IMR-90 (cell line): ENCODE results near the gene CREB5. TPM values are rescaled to one million over a fixed set of nuclear protein-coding genes. Genes with fewer than 3 reads are reported as not detected.

Experiments
- ATAC-seq: fragments of 200-7000 bp; cut with Tn5 transposase; 2 replicates; pipeline ENCODE4 v1.9.1; 2020; ENCODE audit warnings: low read depth, mild to moderate bottlenecking, moderate library complexity
- BruUV-seq: library from RNA; stranded (reverse); fragments of 400-500 nt; replicated peaks from 2 replicates; lab custom pipeline; 2021; lab: Mats Ljungman, UMichigan
- CTCF ChIA-PET: fragments of 300-600 bp; formaldehyde crosslinking; extraction: SDS; loops from one replicate; lab custom pipeline; 2021; ENCODE audit warnings: antibody characterized with exemption; lab: Yijun Ruan, JAX
- POLR2A ChIA-PET: fragments of 300-600 bp; sonication (Branson Sonifier 250); formaldehyde crosslinking; loops from one replicate; lab custom pipeline; 2022; ENCODE audit warnings: antibody characterized with exemption; ENCODE audit not compliant: unreplicated experiment; lab: Charles Lee
- DNase-seq: peaks from one replicate; pipeline ENCODE4 v3.0.0; 2013
- H2AFZ ChIP-seq: replicated peaks from 2 replicates; pipeline ENCODE3; 2013; ENCODE audit warnings: low read length, mild to moderate bottlenecking; ENCODE audit not compliant: poor library complexity
- H2AK5ac ChIP-seq: 2 replicates; pipeline ENCODE4 v1.6.1; 2013; ENCODE audit warnings: low read depth, low read length, inconsistent platforms
- H2AK9ac ChIP-seq: replicated peaks from 2 replicates; pipeline ENCODE3; 2013; ENCODE audit warnings: mild to moderate bottlenecking, low read depth, low read length, moderate library complexity; ENCODE audit not compliant: poor library complexity
- H2BK120ac ChIP-seq: 2 replicates; pipeline ENCODE4 v1.6.1; 2013; ENCODE audit warnings: low read depth, low read length, inconsistent platforms
- H2BK15ac ChIP-seq: 3 replicates; pipeline ENCODE4 v1.6.1; 2013; ENCODE audit warnings: low read depth, low read length, inconsistent platforms
- H2BK20ac ChIP-seq: 2 replicates; pipeline ENCODE4 v1.6.1; 2013; ENCODE audit warnings: low read depth, mild to moderate bottlenecking, inconsistent platforms, low read length, moderate library complexity
- H2BK5ac ChIP-seq: 2 replicates; pipeline ENCODE4 v1.6.1; 2013; ENCODE audit warnings: mild to moderate bottlenecking, low read depth, low read length, inconsistent platforms; ENCODE audit not compliant: poor library complexity, severe bottlenecking
- H3K14ac ChIP-seq: replicated peaks from 2 replicates; pipeline ENCODE4 v1.6.1; 2013; ENCODE audit warnings: low read depth, low read length, inconsistent platforms
- H3K18ac ChIP-seq: 2 replicates; pipeline ENCODE4 v1.6.1; 2013; ENCODE audit warnings: low read depth, low read length, control low read depth
- H3K23ac ChIP-seq: 2 replicates; pipeline ENCODE4 v1.6.1; 2013; ENCODE audit warnings: low read depth, low read length, inconsistent platforms
- H3K27ac ChIP-seq: 2 replicates; pipeline ENCODE4 v1.5.1; 2013; ENCODE audit warnings: mild to moderate bottlenecking, control low read depth, low read length; ENCODE audit not compliant: insufficient read depth
- H3K27me3 ChIP-seq: 2 replicates; pipeline ENCODE4 v1.6.1; 2013; ENCODE audit warnings: low read length; ENCODE audit not compliant: control insufficient read depth, insufficient read depth
- H3K36me3 ChIP-seq: 2 replicates; pipeline ENCODE4 v1.6.1; 2013; ENCODE audit warnings: low read length, mixed read lengths; ENCODE audit not compliant: control insufficient read depth, insufficient read depth
- H3K4ac ChIP-seq: 2 replicates; pipeline ENCODE4 v1.6.1; 2013; ENCODE audit warnings: low read depth, low read length, inconsistent platforms
- H3K4me1 ChIP-seq: 2 replicates; pipeline ENCODE4 v1.6.1; 2013; ENCODE audit warnings: low read length, mixed read lengths; ENCODE audit not compliant: control insufficient read depth, insufficient read depth
- H3K4me2 ChIP-seq: 2 replicates; pipeline ENCODE4 v1.6.1; 2013; ENCODE audit warnings: low read depth, mild to moderate bottlenecking, control low read depth, low read length, moderate library complexity
- H3K4me3 ChIP-seq: 2 replicates; pipeline ENCODE4 v1.5.1; 2013; ENCODE audit warnings: low read depth, mild to moderate bottlenecking, control low read depth, low read length, moderate library complexity; ENCODE audit not compliant: insufficient read depth
- H3K56ac ChIP-seq: 2 replicates; pipeline ENCODE4 v1.6.1; 2013; ENCODE audit warnings: low read length, inconsistent platforms; ENCODE audit not compliant: insufficient read depth; ENCODE audit errors: extremely low read depth
- H3K79me1 ChIP-seq, 2 experiments: 2 replicates each; pipeline ENCODE4 v1.6.1; 2013; ENCODE audit warnings: low read length in 2 of 2, inconsistent platforms in 1 of 2, low read depth in 1 of 2
- H3K9ac ChIP-seq: 2 replicates; pipeline ENCODE4 v1.6.1; 2013; ENCODE audit warnings: low read depth, low read length, control low read depth
- H3K9me1 ChIP-seq: 2 replicates; pipeline ENCODE4 v1.6.1; 2013; ENCODE audit warnings: low read length, inconsistent platforms; ENCODE audit not compliant: insufficient read depth
- H3K9me3 ChIP-seq: 2 replicates; pipeline ENCODE4 v1.6.1; 2013; ENCODE audit warnings: low read length; ENCODE audit not compliant: control insufficient read depth, insufficient read depth
- H4K20me1 ChIP-seq: 2 replicates; pipeline ENCODE4 v1.6.1; 2013; ENCODE audit warnings: low read length, inconsistent platforms; ENCODE audit not compliant: insufficient read depth
- H4K5ac ChIP-seq: 2 replicates; pipeline ENCODE4 v1.6.1; 2013; ENCODE audit warnings: mild to moderate bottlenecking, low read depth, low read length, control low read depth
- H4K8ac ChIP-seq, 2 experiments: 2 replicates each; pipeline ENCODE4 v1.6.1; 2013; ENCODE audit warnings: low read depth in 2 of 2, low read length in 2 of 2, control low read depth in 1 of 2, inconsistent platforms in 1 of 2
- H4K91ac ChIP-seq: 2 replicates; pipeline ENCODE4 v1.6.1; 2013; ENCODE audit warnings: low read depth, low read length, inconsistent platforms; ENCODE audit not compliant: insufficient read depth
- BHLHE40 ChIP-seq: fragments of 150-350 bp; IDR thresholded peaks from 2 replicates; pipeline ENCODE4 v1.6.1; 2016; ENCODE audit warnings: mild to moderate bottlenecking, low read depth, low read length
- CEBPB ChIP-seq: IDR thresholded peaks from 2 replicates; pipeline ENCODE4 v1.6.1; 2012; ENCODE audit warnings: low read depth, low read length, improper control_type of control experiment
- CHD1 ChIP-seq: IDR thresholded peaks from 2 replicates; pipeline ENCODE4 v1.6.1; 2012; ENCODE audit warnings: low read depth, low read length, improper control_type of control experiment
- FOS ChIP-seq: fragments of 150-350 bp; IDR thresholded peaks from 2 replicates; pipeline ENCODE4 v1.6.1; 2016; ENCODE audit warnings: low read depth, low read length
- MAFK ChIP-seq: IDR thresholded peaks from 2 replicates; pipeline ENCODE4 v1.6.1; 2012; ENCODE audit warnings: low read depth, low read length, improper control_type of control experiment
- MAZ ChIP-seq: IDR thresholded peaks from 2 replicates; pipeline ENCODE4 v1.6.1; 2012; ENCODE audit warnings: low read depth, mild to moderate bottlenecking, low read length, improper control_type of control experiment, moderate library complexity, borderline replicate concordance
- MXI1 ChIP-seq: IDR thresholded peaks from 2 replicates; pipeline ENCODE4 v1.6.1; 2012; ENCODE audit warnings: low read depth, mild to moderate bottlenecking, low read length, moderate library complexity, borderline replicate concordance
- NFE2L2 ChIP-seq: fragments of 150-350 bp; IDR thresholded peaks from 2 replicates; pipeline ENCODE4 v1.6.1; 2016; ENCODE audit warnings: low read depth, mild to moderate bottlenecking, low read length
- POLR2A ChIP-seq: IDR thresholded peaks from 2 replicates; pipeline ENCODE4 v1.6.1; 2012; ENCODE audit warnings: mild to moderate bottlenecking, low read depth, low read length
- RAD21 ChIP-seq: IDR thresholded peaks from 2 replicates; pipeline ENCODE4 v1.6.1; 2012; ENCODE audit warnings: low read length, improper control_type of control experiment
- RCOR1 ChIP-seq: IDR thresholded peaks from 2 replicates; pipeline ENCODE4 v1.6.1; 2012; ENCODE audit warnings: mild to moderate bottlenecking, low read length, improper control_type of control experiment; ENCODE audit not compliant: insufficient replicate concordance
- RFX5 ChIP-seq: IDR thresholded peaks from 2 replicates; pipeline ENCODE4 v1.8.0; 2012; ENCODE audit warnings: low read depth, mild to moderate bottlenecking, low read length, moderate library complexity
- SMC3 ChIP-seq: fragments of 150-350 bp; IDR thresholded peaks from 2 replicates; pipeline ENCODE4 v1.6.1; 2016; ENCODE audit warnings: low read depth, mild to moderate bottlenecking, antibody characterized with exemption, low read length, moderate library complexity
- WGBS, 2 experiments: methylation state at CpG; one replicate each; pipeline versions ENCODE4 v1.1.5 to v1.1.7; 2013; ENCODE audit warnings: missing lambda C conversion rate in 2 of 2; ENCODE audit not compliant: insufficient read length in 1 of 2; ENCODE audit errors: extremely low coverage in 2 of 2; 5-methylcytosine and 5-hydroxymethylcytosine counted together
- dilution Hi-C: fragments of 300-500 bp; cut with HindIII; formaldehyde crosslinking; loops from one replicate; pipeline ENCODE4 v1.14.3; 2018; ENCODE audit warnings: low sequenced_read_pairs; ENCODE audit not compliant: unreplicated experiment
- in situ Hi-C: fragments of 300-500 bp; cut with MboI; formaldehyde crosslinking; loops from 3 replicates; pipeline ENCODE4 v1.14.3; 2019; ENCODE audit warnings: low sequenced_read_pairs, inconsistent platforms, mixed read lengths
- intact Hi-C: fragments of 100-400 bp; cut with micrococcal nuclease; formaldehyde crosslinking; loops from 2 replicates; pipeline ENCODE4 v1.10.0; 2022
- polyA plus RNA-seq, 3 experiments: library from polyadenylated mRNA; depleted of rRNA; stranded (reverse); fragments of >200 nt; gene quantifications; 2 replicates each; pipeline ENCODE4 v1.2.3, GENCODE V29; 2012; ENCODE audit warnings: low replicate concordance in 1 of 3
- total RNA-seq: library from RNA; depleted of rRNA; stranded (reverse); fragments of >200 nt; gene quantifications from 2 replicates; pipeline ENCODE4 v1.2.3, GENCODE V29; 2012
- TF ChIP-seq, protein P1 (sequence below): fragments of 150-350 bp; IDR thresholded peaks from 2 replicates; pipeline ENCODE4 v1.6.1; 2016; ENCODE audit warnings: low read depth, mild to moderate bottlenecking, low read length, moderate library complexity, borderline replicate concordance
- TF ChIP-seq, protein P2 (sequence below): conservative IDR thresholded peaks from 2 replicates; pipeline ENCODE4 v1.5.1; 2012; ENCODE audit warnings: mild to moderate bottlenecking, low read depth, low read length, improper control_type of control experiment
- TF ChIP-seq, protein P3 (sequence below): fragments of 150-350 bp; IDR thresholded peaks from 2 replicates; pipeline ENCODE4 v1.6.1; 2017; ENCODE audit warnings: mild to moderate bottlenecking, antibody characterized with exemption, low read length, low read depth

Gene CREB5
- total and polyA plus RNA-seq, 2 of the 4 experiments (the other 2 are of a cell fraction): 7.3 to 13.1 TPM

- Histone ChIP-seq H2AK5ac (no peak overlapping the region), H2BK5ac (no peak overlapping the region), H3K4me3 (no peak overlapping the region), H3K79me1 (no peaks in the 10 kb centered on the region), H3K14ac (no peak overlapping the region), H2AK9ac (no peak overlapping the region), H3K9me1 (no peaks in the 10 kb centered on the region), H2AFZ (no peak overlapping the region), H3K4me2 (no peak overlapping the region), H3K23ac (no peak overlapping the region), H4K8ac (no peak overlapping the region), H3K18ac (no peak overlapping the region), H3K4me1 (no peaks in the 10 kb centered on the region), H3K9ac (no peak overlapping the region), H3K27me3 (no peaks in the 10 kb centered on the region; the same call in 1 of the 2 replicates), H3K36me3 (no peaks in the 10 kb centered on the region), H4K5ac (no peak overlapping the region), H2BK120ac (no peak overlapping the region), H3K9me3 (no peaks in the 10 kb centered on the region), H2BK20ac (no peak overlapping the region), H2BK15ac (no peak overlapping the region), H3K4ac (no peak overlapping the region), H4K20me1 (no peaks in the 10 kb centered on the region), H3K27ac (no peak overlapping the region), H3K56ac (no peak overlapping the region), H4K91ac (no peak overlapping the region)
- no TSS peak for BruUV-seq
- dilution Hi-C loops (no loop called here), in situ Hi-C loops (no loop called here), intact Hi-C loops (no loop called here)
- CTCF ChIA-PET: interaction anchor here (0.6 to 1.6 kb wide), 2 partner anchors 9 to 100 kb away, joined by 3 to 6 read pairs; no protein-coding TSS in a partner anchor
- TF ChIP-seq, protein P1, sequence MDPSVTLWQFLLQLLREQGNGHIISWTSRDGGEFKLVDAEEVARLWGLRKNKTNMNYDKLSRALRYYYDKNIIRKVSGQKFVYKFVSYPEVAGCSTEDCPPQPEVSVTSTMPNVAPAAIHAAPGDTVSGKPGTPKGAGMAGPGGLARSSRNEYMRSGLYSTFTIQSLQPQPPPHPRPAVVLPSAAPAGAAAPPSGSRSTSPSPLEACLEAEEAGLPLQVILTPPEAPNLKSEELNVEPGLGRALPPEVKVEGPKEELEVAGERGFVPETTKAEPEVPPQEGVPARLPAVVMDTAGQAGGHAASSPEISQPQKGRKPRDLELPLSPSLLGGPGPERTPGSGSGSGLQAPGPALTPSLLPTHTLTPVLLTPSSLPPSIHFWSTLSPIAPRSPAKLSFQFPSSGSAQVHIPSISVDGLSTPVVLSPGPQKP: no peak
- no peak for TF ChIP-seq NFE2L2
- TF ChIP-seq CEBPB: no peak
- TF ChIP-seq, protein P2, sequence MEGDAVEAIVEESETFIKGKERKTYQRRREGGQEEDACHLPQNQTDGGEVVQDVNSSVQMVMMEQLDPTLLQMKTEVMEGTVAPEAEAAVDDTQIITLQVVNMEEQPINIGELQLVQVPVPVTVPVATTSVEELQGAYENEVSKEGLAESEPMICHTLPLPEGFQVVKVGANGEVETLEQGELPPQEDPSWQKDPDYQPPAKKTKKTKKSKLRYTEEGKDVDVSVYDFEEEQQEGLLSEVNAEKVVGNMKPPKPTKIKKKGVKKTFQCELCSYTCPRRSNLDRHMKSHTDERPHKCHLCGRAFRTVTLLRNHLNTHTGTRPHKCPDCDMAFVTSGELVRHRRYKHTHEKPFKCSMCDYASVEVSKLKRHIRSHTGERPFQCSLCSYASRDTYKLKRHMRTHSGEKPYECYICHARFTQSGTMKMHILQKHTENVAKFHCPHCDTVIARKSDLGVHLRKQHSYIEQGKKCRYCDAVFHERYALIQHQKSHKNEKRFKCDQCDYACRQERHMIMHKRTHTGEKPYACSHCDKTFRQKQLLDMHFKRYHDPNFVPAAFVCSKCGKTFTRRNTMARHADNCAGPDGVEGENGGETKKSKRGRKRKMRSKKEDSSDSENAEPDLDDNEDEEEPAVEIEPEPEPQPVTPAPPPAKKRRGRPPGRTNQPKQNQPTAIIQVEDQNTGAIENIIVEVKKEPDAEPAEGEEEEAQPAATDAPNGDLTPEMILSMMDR: no peak
- no peak for TF ChIP-seq BHLHE40
- no peak for TF ChIP-seq RCOR1
- TF ChIP-seq CHD1: no peak
- TF ChIP-seq MAFK: no peak
- TF ChIP-seq MAZ: no peak
- no peak for TF ChIP-seq POLR2A
- no peak for TF ChIP-seq RFX5
- TF ChIP-seq FOS: no peak
- TF ChIP-seq, protein P3, sequence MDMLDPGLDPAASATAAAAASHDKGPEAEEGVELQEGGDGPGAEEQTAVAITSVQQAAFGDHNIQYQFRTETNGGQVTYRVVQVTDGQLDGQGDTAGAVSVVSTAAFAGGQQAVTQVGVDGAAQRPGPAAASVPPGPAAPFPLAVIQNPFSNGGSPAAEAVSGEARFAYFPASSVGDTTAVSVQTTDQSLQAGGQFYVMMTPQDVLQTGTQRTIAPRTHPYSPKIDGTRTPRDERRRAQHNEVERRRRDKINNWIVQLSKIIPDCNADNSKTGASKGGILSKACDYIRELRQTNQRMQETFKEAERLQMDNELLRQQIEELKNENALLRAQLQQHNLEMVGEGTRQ: no peak
- no peak for TF ChIP-seq MXI1
- TF ChIP-seq SMC3: no peak
- TF ChIP-seq RAD21: no peak
- POLR2A ChIA-PET: no interaction called here
- no CpG with 5 or more reads among the region's 2 CpGs for WGBS, 2 experiments
- DNase-seq: no peak
- no peak for ATAC-seq
Measured at GRCh38 chr7:28580665-28581064, 168.3 kb downstream of the CREB5 start.
